ENCODE measurements around the gene GRB10. TPM values are rescaled to one million over a fixed set of nuclear protein-coding genes. Genes with fewer than 3 reads are reported as not detected.

GRB10 gene
- total and polyA plus RNA-seq, 2 donors (not counting 3 experiments of a cell fraction or from before 2014, with no cell fraction given), result 43.7 to 240 TPM

GRCh38 chr7:50720295-50720694 lies 62.4 kb downstream of the GRB10 start:
- H3K4me2 ChIP-seq (ENCODE audit: insufficient read depth, low read length), result no peak overlapping the region
- ChIA-PET CTCF (interaction anchor here (0.7 to 3.4 kb wide), 3 partner anchors 8 to 421 kb away, joined by 3 to 17 read pairs (median 3); no protein-coding TSS in a partner anchor), POLR2A (no interaction called here)
- peaks cover 97% of the 10 kb centered on the region for H3K79me2 ChIP-seq (ENCODE audit: control insufficient read depth, insufficient read depth, low read length)
- H3K36me3 ChIP-seq (ENCODE audit: control insufficient read depth in 2 of 2, extremely low read depth in 1 of 2, insufficient read depth in 2 of 2, low read length in 2 of 2), result peaks cover 0 to 13% of the 10 kb centered on the region in 2 experiments
- H3K27ac ChIP-seq (ENCODE audit: insufficient read depth, low read depth, low read length), result no peak overlapping the region
- no peaks in the 10 kb centered on the region for H3K9me1 ChIP-seq (replicated peaks; ENCODE audit: control insufficient read depth, extremely low read depth, insufficient read depth, low read length)
- H3K27me3 ChIP-seq (ENCODE audit: control insufficient read depth in 2 of 2, insufficient read depth in 2 of 2, low read length in 2 of 2), result no peaks in the 10 kb centered on the region
- FAIRE-seq (no peak), DNase-seq (ENCODE audit: low read depth, low spot score) (no peak)
- no peaks in the 10 kb centered on the region for H3K9me3 ChIP-seq (replicated peaks; ENCODE audit: control insufficient read depth, insufficient read depth, low read length)
- peaks cover 43% of the 10 kb centered on the region for H3K4me1 ChIP-seq (ENCODE audit: control insufficient read depth, extremely low read depth, insufficient read depth, low read length)
- H3K4me3 ChIP-seq (replicated peaks in 1 of 3; ENCODE audit: insufficient read depth in 1 of 3, low read depth in 1 of 3, low read length in 3 of 3), result no peak overlapping the region
- no peak overlapping the region for H2AFZ ChIP-seq (ENCODE audit: low read depth, low read length)
- TF ChIP-seq GATA2 (IDR thresholded peaks at IDR 0.05; ENCODE audit: insufficient read depth, insufficient read length, low read depth, low read length) (no peak), EZH2 (IDR thresholded peaks at IDR 0.05; ENCODE audit: borderline replicate concordance, low read depth, low read length, severe bottlenecking) (no peak), CTCF (IDR thresholded peaks at IDR 0.05; ENCODE audit: extremely low read depth in 1 of 2, insufficient read depth in 1 of 2, low read depth in 1 of 2, low read length in 2 of 2) (no peak)
- H4K20me1 ChIP-seq (replicated peaks; ENCODE audit: control insufficient read depth, extremely low read depth, insufficient read depth, low read length), result peaks cover 9% of the 10 kb centered on the region
- no TSS peak for BruUV-seq (replicated peaks)
- intact Hi-C loops (cut with micrococcal nuclease), result no loop called here
- dilution Hi-C loops (cut with MboI; ENCODE audit: extremely low pct_ligation_motif_present, low sequenced_read_pairs), result no loop called here
- no peak overlapping the region for H3K9ac ChIP-seq (replicated peaks; ENCODE audit: extremely low read depth, insufficient read depth, low read length)

- ChIA-PET POLR2A (no interaction called here), CTCF (interaction anchor here (3.4 kb wide), 1 partner anchor 423 kb away, joined by 17 read pairs; no protein-coding TSS in a partner anchor)
- Histone ChIP-seq H3K9me3 (replicated peaks; ENCODE audit: control insufficient read depth, insufficient read depth, low read length) (no peaks in the 10 kb centered on the region), H4K20me1 (replicated peaks; ENCODE audit: control insufficient read depth, extremely low read depth, insufficient read depth, low read length) (peaks cover 9% of the 10 kb centered on the region), H3K4me1 (ENCODE audit: control insufficient read depth, extremely low read depth, insufficient read depth, low read length) (peaks cover 32% of the 10 kb centered on the region), H3K4me2 (ENCODE audit: insufficient read depth, low read length) (no peak overlapping the region), H3K9ac (replicated peaks; ENCODE audit: extremely low read depth, insufficient read depth, low read length) (no peak overlapping the region), H2AFZ (ENCODE audit: low read depth, low read length) (no peak overlapping the region), H3K27me3 (ENCODE audit: control insufficient read depth in 2 of 2, insufficient read depth in 2 of 2, low read length in 2 of 2) (no peaks in the 10 kb centered on the region), H3K27ac (ENCODE audit: insufficient read depth, low read depth, low read length) (no peak overlapping the region), H3K36me3 (ENCODE audit: control insufficient read depth in 2 of 2, extremely low read depth in 1 of 2, insufficient read depth in 2 of 2, low read length in 2 of 2) (peaks cover 0 to 6% of the 10 kb centered on the region in 2 experiments), H3K4me3 (replicated peaks in 1 of 3; ENCODE audit: insufficient read depth in 1 of 3, low read depth in 1 of 3, low read length in 3 of 3) (no peak overlapping the region), H3K9me1 (replicated peaks; ENCODE audit: control insufficient read depth, extremely low read depth, insufficient read depth, low read length) (no peaks in the 10 kb centered on the region), H3K79me2 (ENCODE audit: control insufficient read depth, insufficient read depth, low read length) (peaks cover 96% of the 10 kb centered on the region)
- DNase-seq (ENCODE audit: low read depth, low spot score) (no peak), FAIRE-seq (no peak)
- dilution Hi-C loops (cut with MboI; ENCODE audit: extremely low pct_ligation_motif_present, low sequenced_read_pairs) (no loop called here), intact Hi-C loops (cut with micrococcal nuclease) (no loop called here)
- no peak for TF ChIP-seq FOS (IDR thresholded peaks at IDR 0.05; ENCODE audit: borderline replicate concordance, insufficient read depth, low read length)
- TF ChIP-seq POLR2AphosphoS5 (IDR thresholded peaks at IDR 0.05; ENCODE audit: insufficient read depth, low read depth, low read length), result no peak
- TF ChIP-seq MAX (IDR thresholded peaks at IDR 0.05; ENCODE audit: insufficient read depth, insufficient read length), result no peak
- TF ChIP-seq POLR2A (IDR thresholded peaks at IDR 0.05; ENCODE audit: low read depth, low read length), result no peak
- no peak for TF ChIP-seq CTCF (IDR thresholded peaks at IDR 0.05; ENCODE audit: extremely low read depth in 1 of 2, insufficient read depth in 1 of 2, low read depth in 1 of 2, low read length in 2 of 2)
- TF ChIP-seq MYC (IDR thresholded peaks at IDR 0.05; ENCODE audit: low read depth, low read length), result no peak
- TF ChIP-seq JUN (IDR thresholded peaks at IDR 0.05; ENCODE audit: borderline replicate concordance, insufficient read depth, insufficient read length, low read depth), result no peak
- TF ChIP-seq GATA2 (IDR thresholded peaks at IDR 0.05; ENCODE audit: insufficient read depth, insufficient read length, low read depth, low read length), result no peak
- no peak for TF ChIP-seq EZH2 (IDR thresholded peaks at IDR 0.05; ENCODE audit: borderline replicate concordance, low read depth, low read length, severe bottlenecking)
- no TSS peak for BruUV-seq (replicated peaks)
Observed at GRCh38 chr7:50718876-50719275, 63.8 kb downstream of the GRB10 start.

All from endothelial cell of umbilical vein (primary cell).